Trophoblast cell (in vitro differentiated cells and primary cell): Measurements from ENCODE around the gene GNG12.

Source experiments
- DNase-seq, 2 donors: peaks; one replicate each; pipeline ENCODE4 v3.0.0-alpha.2; 2016
- H2AFZ ChIP-seq: 2 replicates; pipeline ENCODE4 v1.6.1; 2013; ENCODE audit warnings: low read length, moderate library complexity, mild to moderate bottlenecking; ENCODE audit not compliant: insufficient read depth, poor library complexity
- H2AK5ac ChIP-seq: 2 replicates; pipeline ENCODE4 v1.6.1; 2013; ENCODE audit warnings: mild to moderate bottlenecking, low read length
- H2BK120ac ChIP-seq: 2 replicates; pipeline ENCODE4 v1.6.1; 2013; ENCODE audit warnings: low read length, mild to moderate bottlenecking, moderate library complexity; ENCODE audit not compliant: insufficient read depth, poor library complexity
- H2BK12ac ChIP-seq: 2 replicates; pipeline ENCODE4 v1.6.1; 2013; ENCODE audit warnings: mild to moderate bottlenecking, low read length, moderate library complexity
- H2BK5ac ChIP-seq: 2 replicates; pipeline ENCODE4 v1.6.1; 2013; ENCODE audit warnings: low read length, low read depth, moderate library complexity, mild to moderate bottlenecking; ENCODE audit not compliant: poor library complexity
- H3K14ac ChIP-seq: 2 replicates; pipeline ENCODE4 v1.6.1; 2013; ENCODE audit warnings: mild to moderate bottlenecking, low read length
- H3K18ac ChIP-seq: 2 replicates; pipeline ENCODE4 v1.6.1; 2013; ENCODE audit warnings: mild to moderate bottlenecking, low read length
- H3K23ac ChIP-seq: 2 replicates; pipeline ENCODE4 v1.6.1; 2013; ENCODE audit warnings: low read length
- H3K27ac ChIP-seq: 2 replicates; pipeline ENCODE4 v1.5.1; 2013; ENCODE audit warnings: low read depth, mild to moderate bottlenecking, inconsistent platforms, low read length, moderate library complexity
- H3K27me3 ChIP-seq: 2 replicates; pipeline ENCODE4 v1.6.1; 2013; ENCODE audit warnings: inconsistent platforms, mild to moderate bottlenecking, low read length, moderate library complexity; ENCODE audit not compliant: insufficient read depth
- H3K36me3 ChIP-seq, 2 experiments: 1 replicate in 1 of 2; 2 replicates in 1 of 2; pipeline ENCODE4 v1.6.1; 2013; ENCODE audit warnings: low read length in 2 of 2, mild to moderate bottlenecking in 2 of 2, moderate library complexity in 1 of 2; ENCODE audit not compliant: insufficient read depth in 2 of 2, control insufficient read depth in 1 of 2
- H3K4ac ChIP-seq: 2 replicates; pipeline ENCODE4 v1.6.1; 2013; ENCODE audit warnings: low read depth, mild to moderate bottlenecking, low read length, moderate library complexity
- H3K4me1 ChIP-seq, 2 experiments: 1 replicate in 1 of 2; 2 replicates in 1 of 2; pipeline ENCODE4 v1.6.1; 2013; ENCODE audit warnings: low read length in 2 of 2, mild to moderate bottlenecking in 2 of 2, moderate library complexity in 1 of 2; ENCODE audit not compliant: insufficient read depth in 2 of 2, control insufficient read depth in 1 of 2
- H3K4me2 ChIP-seq: 2 replicates; pipeline ENCODE4 v1.6.1; 2013; ENCODE audit warnings: inconsistent platforms, mild to moderate bottlenecking, low read length, moderate library complexity
- H3K4me3 ChIP-seq: 2 replicates; pipeline ENCODE4 v1.5.1; 2013; ENCODE audit warnings: mild to moderate bottlenecking, low read depth, low read length, inconsistent platforms
- H3K79me1 ChIP-seq: one replicate; pipeline ENCODE4 v1.6.1; 2013; ENCODE audit warnings: low read length
- H3K79me2 ChIP-seq: 2 replicates; pipeline ENCODE4 v1.6.1; 2013; ENCODE audit warnings: low read length, mild to moderate bottlenecking; ENCODE audit not compliant: control insufficient read depth, insufficient read depth, poor library complexity
- H3K9ac ChIP-seq: 2 replicates; pipeline ENCODE4 v1.6.1; 2013; ENCODE audit warnings: mild to moderate bottlenecking, low read length
- H3K9me3 ChIP-seq: 2 replicates; pipeline ENCODE4 v1.6.1; 2013; ENCODE audit warnings: low read depth, mild to moderate bottlenecking, control low read depth, inconsistent platforms, low read length; ENCODE audit not compliant: insufficient read depth
- H4K12ac ChIP-seq: 2 replicates; pipeline ENCODE4 v1.6.1; 2013; ENCODE audit warnings: low read depth, mild to moderate bottlenecking, low read length, moderate library complexity
- H4K8ac ChIP-seq: 2 replicates; pipeline ENCODE4 v1.6.1; 2013; ENCODE audit warnings: low read depth, mild to moderate bottlenecking, low read length, moderate library complexity
- H4K91ac ChIP-seq: one replicate; pipeline ENCODE4 v1.6.1; 2013; ENCODE audit warnings: low read depth, mild to moderate bottlenecking, low read length, moderate library complexity
- WGBS: extraction: QIAGEN DNeasy Blood & Tissue Kit; methylation state at CpG from one replicate; pipeline ENCODE4 v1.1.7; 2013; ENCODE audit warnings: missing lambda C conversion rate; ENCODE audit not compliant: insufficient read length, insufficient coverage; ENCODE audit errors: extremely low coverage; 5-methylcytosine and 5-hydroxymethylcytosine counted together

The GNG12 gene

GRCh38 chr1:67741736-67742135, 91.5 kb downstream of the GNG12 start:
- no peak overlapping the region for H4K12ac ChIP-seq
- no peak overlapping the region for H3K4me2 ChIP-seq
- no peak overlapping the region for H3K23ac ChIP-seq
- no CpG with 5 or more reads among the region's 1 CpG for WGBS
- peaks cover 4% of the 10 kb centered on the region for H3K79me1 ChIP-seq
- DNase-seq: no peak
- H3K36me3 ChIP-seq: no peaks in the 10 kb centered on the region
- no peak overlapping the region for H4K91ac ChIP-seq
- no peak overlapping the region for H3K4ac ChIP-seq
- no peak overlapping the region for H2BK12ac ChIP-seq
- H3K9ac ChIP-seq: no peak overlapping the region
- peak overlapping the region; percentile 73 for H2BK120ac ChIP-seq
- no peaks in the 10 kb centered on the region for H3K79me2 ChIP-seq
- no peak overlapping the region for H3K14ac ChIP-seq
- H3K27me3 ChIP-seq: no peaks in the 10 kb centered on the region
- no peak overlapping the region for H2AFZ ChIP-seq
- H2AK5ac ChIP-seq: peak overlapping the region; percentile 48
- H3K4me3 ChIP-seq: no peak overlapping the region
- no peaks in the 10 kb centered on the region for H3K9me3 ChIP-seq
- H3K4me1 ChIP-seq: peaks cover 6% of the 10 kb centered on the region in 2 experiments
- no peak overlapping the region for H4K8ac ChIP-seq
- H3K27ac ChIP-seq: no peak overlapping the region
- no peak overlapping the region for H2BK5ac ChIP-seq
- H3K18ac ChIP-seq: no peak overlapping the region

GRCh38 chr1:67741121-67741520, 92.1 kb downstream of the GNG12 start:
- no peak overlapping the region for H2AK5ac ChIP-seq
- H3K23ac ChIP-seq: no peak overlapping the region
- H3K27me3 ChIP-seq: no peaks in the 10 kb centered on the region
- H2AFZ ChIP-seq: no peak overlapping the region
- no peaks in the 10 kb centered on the region for H3K36me3 ChIP-seq
- no peak overlapping the region for H4K12ac ChIP-seq
- H3K79me1 ChIP-seq: peaks cover 4% of the 10 kb centered on the region
- WGBS: no CpG with 5 or more reads among the region's 3 CpGs
- H3K79me2 ChIP-seq: no peaks in the 10 kb centered on the region
- H3K4me2 ChIP-seq: no peak overlapping the region
- H2BK5ac ChIP-seq: no peak overlapping the region
- no peak overlapping the region for H4K91ac ChIP-seq
- no peak overlapping the region for H2BK12ac ChIP-seq
- H3K4me3 ChIP-seq: no peak overlapping the region
- no peak overlapping the region for H2BK120ac ChIP-seq
- no peak overlapping the region for H3K18ac ChIP-seq
- no peak overlapping the region for H3K27ac ChIP-seq
- DNase-seq: no peak
- no peak overlapping the region for H4K8ac ChIP-seq
- H3K9me3 ChIP-seq: no peaks in the 10 kb centered on the region
- H3K14ac ChIP-seq: no peak overlapping the region
- peaks cover 12 to 13% of the 10 kb centered on the region in 2 experiments for H3K4me1 ChIP-seq
- H3K4ac ChIP-seq: no peak overlapping the region
- H3K9ac ChIP-seq: no peak overlapping the region

GRCh38 chr1:67740543-67740942, 92.7 kb downstream of the GNG12 start:
- H3K23ac ChIP-seq: no peak overlapping the region
- no CpG with 5 or more reads among the region's 3 CpGs for WGBS
- no peak overlapping the region for H4K91ac ChIP-seq
- H2BK5ac ChIP-seq: no peak overlapping the region
- H3K9ac ChIP-seq: no peak overlapping the region
- no peak overlapping the region for H3K4me3 ChIP-seq
- no peaks in the 10 kb centered on the region for H3K79me2 ChIP-seq
- no peaks in the 10 kb centered on the region for H3K9me3 ChIP-seq
- H2BK120ac ChIP-seq: no peak overlapping the region
- H3K27me3 ChIP-seq: no peaks in the 10 kb centered on the region
- H3K27ac ChIP-seq: no peak overlapping the region
- no peak overlapping the region for H2AFZ ChIP-seq
- no peak overlapping the region for H4K12ac ChIP-seq
- H4K8ac ChIP-seq: no peak overlapping the region
- no peak overlapping the region for H3K4ac ChIP-seq
- peaks cover 14 to 16% of the 10 kb centered on the region in 2 experiments for H3K4me1 ChIP-seq
- no peak for DNase-seq
- H3K4me2 ChIP-seq: no peak overlapping the region
- H3K18ac ChIP-seq: no peak overlapping the region
- H2BK12ac ChIP-seq: peak overlapping the region; percentile 43
- H3K79me1 ChIP-seq: peaks cover 4% of the 10 kb centered on the region
- no peak overlapping the region for H3K14ac ChIP-seq
- H2AK5ac ChIP-seq: peak overlapping the region; percentile 47
- no peaks in the 10 kb centered on the region for H3K36me3 ChIP-seq

DNA sequence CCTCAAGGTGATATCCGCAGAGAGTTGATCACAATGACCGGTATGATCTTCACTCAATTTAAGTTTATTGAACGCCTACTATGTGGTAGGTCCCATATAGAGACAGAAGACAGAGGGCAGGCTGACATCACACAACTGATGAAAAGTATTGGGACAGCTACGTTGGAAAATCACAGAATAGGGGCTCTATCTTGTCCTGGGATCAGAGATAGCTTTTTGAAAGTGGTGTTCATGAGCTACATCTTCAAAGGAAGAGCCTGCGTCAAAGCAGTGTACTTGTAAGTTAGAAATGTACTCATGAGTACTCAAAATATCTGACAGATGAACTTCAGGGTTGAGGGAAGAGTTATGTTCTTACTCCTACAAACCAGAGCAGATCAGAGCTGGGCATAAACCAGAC, 93.9 kb downstream of the GNG12 start:
- DNase-seq: peak; percentile 70 to 83
- H4K8ac ChIP-seq: no peak overlapping the region
- H3K9me3 ChIP-seq: no peaks in the 10 kb centered on the region
- H3K18ac ChIP-seq: no peak overlapping the region
- H3K79me1 ChIP-seq: peaks cover 4% of the 10 kb centered on the region
- H3K27me3 ChIP-seq: no peaks in the 10 kb centered on the region
- no peak overlapping the region for H3K4ac ChIP-seq
- no peak overlapping the region for H3K27ac ChIP-seq
- no peak overlapping the region for H2BK120ac ChIP-seq
- peaks cover 14 to 16% of the 10 kb centered on the region in 2 experiments for H3K4me1 ChIP-seq
- H2BK12ac ChIP-seq: peak overlapping the region; percentile 52
- no peak overlapping the region for H4K12ac ChIP-seq
- no CpG with 5 or more reads among the region's 5 CpGs for WGBS
- no peak overlapping the region for H3K4me2 ChIP-seq
- H3K14ac ChIP-seq: no peak overlapping the region
- no peak overlapping the region for H3K23ac ChIP-seq
- peak overlapping the region; percentile 41 for H2AK5ac ChIP-seq
- H3K36me3 ChIP-seq: no peaks in the 10 kb centered on the region
- peak overlapping the region; percentile 4 for H2BK5ac ChIP-seq
- no peaks in the 10 kb centered on the region for H3K79me2 ChIP-seq
- H2AFZ ChIP-seq: no peak overlapping the region
- H3K4me3 ChIP-seq: no peak overlapping the region
- peak overlapping the region; percentile 66 for H4K91ac ChIP-seq
- no peak overlapping the region for H3K9ac ChIP-seq
